MM.1S (cell line): ENCODE data around the gene MORN5.

ENCODE experiments used
- DNase-seq: peaks from one replicate; pipeline ENCODE4 v3.0.0-alpha.2; 2015
- H2AFZ ChIP-seq: fragments of 300-600 bp; sonication (generic); 2 replicates; pipeline ENCODE4 v1.6.0; 2016; ENCODE audit warnings: antibody characterized with exemption, low read length
- H3F3A ChIP-seq: fragments of 300-600 bp; sonication (generic); 2 replicates; pipeline ENCODE4 v1.6.1; 2016; ENCODE audit warnings: mild to moderate bottlenecking, antibody characterized with exemption, low read length, moderate library complexity, mixed read lengths; ENCODE audit not compliant: insufficient read depth
- H3K27ac ChIP-seq: fragments of 300-600 bp; sonication (generic); 2 replicates; pipeline ENCODE4 v1.5.1; 2016; ENCODE audit warnings: mild to moderate bottlenecking, low read length
- H3K27me3 ChIP-seq: fragments of 300-600 bp; sonication (generic); replicated peaks from 2 replicates; pipeline ENCODE4 v1.6.0; 2016; ENCODE audit warnings: low read length; ENCODE audit not compliant: insufficient read depth
- H3K36me3 ChIP-seq: fragments of 300-600 bp; sonication (generic); replicated peaks from 2 replicates; pipeline ENCODE4 v1.6.1; 2016; ENCODE audit warnings: mild to moderate bottlenecking, low read length, mixed read lengths; ENCODE audit not compliant: insufficient read depth
- H3K4me1 ChIP-seq: fragments of 300-600 bp; sonication (generic); 2 replicates; pipeline ENCODE4 v1.6.1; 2016; ENCODE audit warnings: low read length, mixed read lengths
- H3K4me2 ChIP-seq: fragments of 300-600 bp; sonication (generic); 2 replicates; pipeline ENCODE4 v1.6.0; 2016; ENCODE audit warnings: low read depth, low read length
- H3K4me3 ChIP-seq: fragments of 300-600 bp; sonication (generic); 2 replicates; pipeline ENCODE4 v1.5.1; 2016; ENCODE audit warnings: low read length, mixed read lengths
- H3K79me2 ChIP-seq: fragments of 300-600 bp; sonication (generic); 2 replicates; pipeline ENCODE4 v1.6.1; 2016; ENCODE audit warnings: mixed run types, low read length, mixed read lengths
- H3K9ac ChIP-seq: fragments of 300-600 bp; sonication (generic); 2 replicates; pipeline ENCODE4 v1.6.1; 2016; ENCODE audit warnings: low read length, mixed read lengths
- H3K9me2 ChIP-seq: fragments of 300-600 bp; sonication (generic); replicated peaks from 2 replicates; pipeline ENCODE4 v1.6.1; 2016; ENCODE audit warnings: mild to moderate bottlenecking, low read length, mixed read lengths; ENCODE audit not compliant: insufficient read depth
- H3K9me3 ChIP-seq: fragments of 300-600 bp; sonication (generic); replicated peaks from 2 replicates; pipeline ENCODE4 v1.6.1; 2016; ENCODE audit warnings: mild to moderate bottlenecking, low read length, mixed read lengths; ENCODE audit not compliant: insufficient read depth
- H4K20me1 ChIP-seq: fragments of 300-600 bp; sonication (generic); 2 replicates; pipeline ENCODE4 v1.6.1; 2016; ENCODE audit warnings: mild to moderate bottlenecking, low read length, moderate library complexity, mixed read lengths; ENCODE audit not compliant: insufficient read depth
- EZH2 ChIP-seq: fragments of 300-600 bp; sonication (generic); optimal IDR thresholded peaks from 2 replicates; pipeline ENCODE3; 2017; ENCODE audit warnings: low read depth, mild to moderate bottlenecking, antibody characterized with exemption, low read length, mixed read lengths
- EZH2phosphoT487 ChIP-seq: fragments of 300-600 bp; sonication (generic); IDR thresholded peaks from 2 replicates; pipeline ENCODE4 v1.6.1; 2018; ENCODE audit warnings: antibody characterized with exemption, low read length
- TF ChIP-seq, protein P1 (sequence below): fragments of 300-600 bp; sonication (generic); IDR thresholded peaks from 2 replicates; pipeline ENCODE4 v1.5.1; 2016; ENCODE audit warnings: antibody characterized with exemption, low read length, mixed read lengths

MORN5 gene

DNA sequence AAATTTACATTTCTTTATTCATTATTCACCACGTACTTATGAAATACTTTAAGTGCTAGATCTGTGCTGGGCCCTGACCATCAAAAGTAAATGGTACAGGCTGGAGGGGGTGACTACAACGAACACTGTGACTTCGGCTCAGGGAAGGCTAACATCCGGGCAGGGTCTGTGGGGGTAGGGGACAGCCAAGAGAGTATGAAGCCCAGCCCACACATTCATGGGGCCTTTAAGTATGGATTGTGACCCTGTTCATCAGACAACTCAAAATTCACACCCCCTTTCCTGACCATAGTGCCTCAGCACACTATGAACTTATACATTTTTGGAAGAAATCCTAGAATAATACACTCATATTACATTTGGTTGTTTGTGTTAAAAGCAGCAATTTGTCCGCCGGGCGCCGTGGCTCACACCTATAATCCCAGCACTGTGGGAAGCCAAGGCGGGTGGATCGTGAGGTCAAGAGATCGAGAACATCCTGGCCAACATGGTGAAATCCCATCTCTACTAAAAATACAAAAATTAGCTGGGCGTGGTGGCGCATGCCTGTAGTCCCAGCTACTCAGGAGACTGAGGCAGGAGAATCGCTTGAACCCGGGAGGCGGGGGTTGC lies 33.3 kb downstream of the MORN5 start:
- Histone ChIP-seq H3K27me3 (no peaks in the 10 kb centered on the region), H3K4me2 (no peak overlapping the region), H3K4me1 (no peaks in the 10 kb centered on the region), H3K9me3 (no peaks in the 10 kb centered on the region), H3K9ac (no peak overlapping the region), H2AFZ (no peak overlapping the region), H4K20me1 (no peaks in the 10 kb centered on the region), H3K79me2 (no peaks in the 10 kb centered on the region), H3K9me2 (no peaks in the 10 kb centered on the region), H3F3A (no peaks in the 10 kb centered on the region), H3K27ac (no peak overlapping the region), H3K4me3 (no peak overlapping the region), H3K36me3 (no peaks in the 10 kb centered on the region)
- TF ChIP-seq EZH2 = no peak
- TF ChIP-seq, protein P1, sequence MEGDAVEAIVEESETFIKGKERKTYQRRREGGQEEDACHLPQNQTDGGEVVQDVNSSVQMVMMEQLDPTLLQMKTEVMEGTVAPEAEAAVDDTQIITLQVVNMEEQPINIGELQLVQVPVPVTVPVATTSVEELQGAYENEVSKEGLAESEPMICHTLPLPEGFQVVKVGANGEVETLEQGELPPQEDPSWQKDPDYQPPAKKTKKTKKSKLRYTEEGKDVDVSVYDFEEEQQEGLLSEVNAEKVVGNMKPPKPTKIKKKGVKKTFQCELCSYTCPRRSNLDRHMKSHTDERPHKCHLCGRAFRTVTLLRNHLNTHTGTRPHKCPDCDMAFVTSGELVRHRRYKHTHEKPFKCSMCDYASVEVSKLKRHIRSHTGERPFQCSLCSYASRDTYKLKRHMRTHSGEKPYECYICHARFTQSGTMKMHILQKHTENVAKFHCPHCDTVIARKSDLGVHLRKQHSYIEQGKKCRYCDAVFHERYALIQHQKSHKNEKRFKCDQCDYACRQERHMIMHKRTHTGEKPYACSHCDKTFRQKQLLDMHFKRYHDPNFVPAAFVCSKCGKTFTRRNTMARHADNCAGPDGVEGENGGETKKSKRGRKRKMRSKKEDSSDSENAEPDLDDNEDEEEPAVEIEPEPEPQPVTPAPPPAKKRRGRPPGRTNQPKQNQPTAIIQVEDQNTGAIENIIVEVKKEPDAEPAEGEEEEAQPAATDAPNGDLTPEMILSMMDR = no peak
- no peak for TF ChIP-seq EZH2phosphoT487
- no peak for DNase-seq

DNA sequence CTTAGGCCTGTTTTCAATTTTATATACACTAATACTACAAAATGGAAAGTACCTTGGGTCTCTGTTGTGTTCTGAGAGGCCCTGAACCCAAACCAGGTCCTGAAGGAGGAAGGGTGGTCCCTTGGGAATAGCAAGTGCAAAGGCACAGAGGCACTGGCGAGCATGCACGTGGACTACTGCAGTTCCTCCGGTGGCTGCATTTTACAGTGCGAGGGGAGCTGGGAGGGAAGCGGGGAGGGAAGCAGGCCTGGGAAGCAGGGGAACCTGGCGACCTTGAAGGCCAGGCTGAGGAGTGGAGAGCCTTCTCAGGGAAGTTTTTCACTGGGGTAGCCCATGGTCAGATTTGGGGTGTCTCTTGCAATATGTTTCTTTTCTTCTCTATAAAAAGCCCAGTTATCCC lies 33.9 kb downstream of the MORN5 start:
- no peak for DNase-seq
- Histone ChIP-seq H3F3A (no peaks in the 10 kb centered on the region), H3K4me3 (no peak overlapping the region), H3K4me1 (no peaks in the 10 kb centered on the region), H3K9ac (no peak overlapping the region), H3K4me2 (no peak overlapping the region), H3K79me2 (no peaks in the 10 kb centered on the region), H3K27me3 (no peaks in the 10 kb centered on the region), H4K20me1 (no peaks in the 10 kb centered on the region), H3K9me3 (no peaks in the 10 kb centered on the region), H3K27ac (no peak overlapping the region), H3K36me3 (no peaks in the 10 kb centered on the region), H2AFZ (no peak overlapping the region), H3K9me2 (no peaks in the 10 kb centered on the region)
- TF ChIP-seq EZH2 (no peak), EZH2phosphoT487 (no peak)
- TF ChIP-seq, protein P1 = no peak

DNA sequence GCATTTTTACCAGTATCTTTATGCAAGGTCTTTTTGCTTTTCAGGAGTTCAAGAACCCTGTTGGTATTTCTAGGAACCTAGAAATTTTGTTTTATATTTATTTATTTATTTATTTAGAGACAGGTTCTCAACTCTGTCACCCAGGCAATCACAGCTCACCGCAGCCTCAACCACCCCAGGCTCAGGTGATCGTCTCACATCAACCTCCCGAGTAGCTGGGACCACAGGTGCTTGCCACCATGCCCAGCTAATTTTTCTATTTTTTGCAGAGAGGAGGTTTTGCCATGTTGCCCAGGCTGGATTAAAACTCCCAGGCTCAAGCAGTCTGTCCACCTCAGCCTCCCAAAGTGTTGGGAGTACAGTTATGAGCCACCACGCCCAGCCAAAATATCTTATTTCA lies 36.2 kb downstream of the MORN5 start:
- Histone ChIP-seq H3F3A (no peaks in the 10 kb centered on the region), H3K79me2 (no peaks in the 10 kb centered on the region), H4K20me1 (no peaks in the 10 kb centered on the region), H3K9me2 (no peaks in the 10 kb centered on the region), H3K4me2 (no peak overlapping the region), H3K4me1 (no peaks in the 10 kb centered on the region), H3K9me3 (no peaks in the 10 kb centered on the region), H2AFZ (no peak overlapping the region), H3K27ac (no peak overlapping the region), H3K4me3 (no peak overlapping the region), H3K27me3 (no peaks in the 10 kb centered on the region), H3K36me3 (no peaks in the 10 kb centered on the region), H3K9ac (no peak overlapping the region)
- TF ChIP-seq, protein P1 = no peak
- TF ChIP-seq EZH2 (no peak), EZH2phosphoT487 (no peak)
- DNase-seq = no peak
